Left ventricle myocardium inferior (tissue), 1 donor: ENCODE measurements around the gene ABCF1. TPM values are rescaled to one million over a fixed set of nuclear protein-coding genes. Genes with fewer than 3 reads are reported as not detected.

Source experiments
- DNase-seq: peaks from one replicate; pipeline ENCODE4 v3.0.0-alpha.2; 2020
- H3K27ac ChIP-seq: fragments of 200-600 bp; replicated peaks from 2 replicates; pipeline ENCODE4 v1.8.0; 2021
- H3K27me3 ChIP-seq: fragments of 200-600 bp; 2 replicates; pipeline ENCODE4 v1.8.0; 2021; ENCODE audit warnings: low read depth
- H3K36me3 ChIP-seq: fragments of 200-600 bp; 2 replicates; pipeline ENCODE4 v1.8.0; 2021
- H3K4me1 ChIP-seq: fragments of 200-600 bp; 2 replicates; pipeline ENCODE4 v1.8.0; 2021
- H3K4me3 ChIP-seq: fragments of 200-600 bp; 2 replicates; pipeline ENCODE4 v1.8.0; 2021; ENCODE audit warnings: mild to moderate bottlenecking, moderate library complexity
- H3K9me3 ChIP-seq: fragments of 200-600 bp; replicated peaks from 2 replicates; pipeline ENCODE4 v1.8.0; 2021
- intact Hi-C: fragments of 100-400 bp; cut with micrococcal nuclease; formaldehyde crosslinking; loops from one replicate; pipeline ENCODE4 v1.11.0; 2022
- total RNA-seq: library from RNA; stranded (reverse); fragmentation: NEBNext Ultra II Directional; extraction: Animal tissue kit (Norgen Biotek cat#: 25700); gene quantifications from one replicate; pipeline ENCODE4 v1.2.1, GENCODE V29; 2021
- TF ChIP-seq, protein P1 (sequence below): fragments of 200-600 bp; IDR thresholded peaks from 2 replicates; pipeline ENCODE4 v1.8.0; 2021; ENCODE audit warnings: antibody characterized with exemption, mild to moderate bottlenecking, borderline replicate concordance
- donor health status: DM: no; HTN: yes; CAD: no; lungs with severe emphysema.

The ABCF1 gene
- total RNA-seq, 1 donor from 2014 or later, result 38.8 TPM

DNA sequence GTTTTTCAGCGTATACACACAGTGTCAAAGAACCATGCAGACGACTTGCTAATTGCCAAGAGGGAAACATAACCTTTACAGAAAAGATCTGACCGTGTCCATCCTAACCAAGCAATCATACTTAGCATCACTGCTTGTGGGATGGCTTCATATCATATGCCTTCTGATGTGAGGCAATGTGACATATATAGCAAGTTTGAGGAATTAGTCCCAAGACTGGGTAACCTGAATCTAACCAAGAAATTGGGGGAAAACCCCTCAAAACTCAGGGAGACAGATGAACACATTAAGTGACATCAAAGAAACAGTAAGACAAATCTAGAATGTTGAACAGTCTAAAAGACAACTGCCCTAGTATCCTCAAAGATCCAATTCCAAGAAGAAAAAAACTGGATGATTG is 33.3 kb upstream of the ABCF1 start:
- DNase-seq, result no peak
- TF ChIP-seq, protein P1, sequence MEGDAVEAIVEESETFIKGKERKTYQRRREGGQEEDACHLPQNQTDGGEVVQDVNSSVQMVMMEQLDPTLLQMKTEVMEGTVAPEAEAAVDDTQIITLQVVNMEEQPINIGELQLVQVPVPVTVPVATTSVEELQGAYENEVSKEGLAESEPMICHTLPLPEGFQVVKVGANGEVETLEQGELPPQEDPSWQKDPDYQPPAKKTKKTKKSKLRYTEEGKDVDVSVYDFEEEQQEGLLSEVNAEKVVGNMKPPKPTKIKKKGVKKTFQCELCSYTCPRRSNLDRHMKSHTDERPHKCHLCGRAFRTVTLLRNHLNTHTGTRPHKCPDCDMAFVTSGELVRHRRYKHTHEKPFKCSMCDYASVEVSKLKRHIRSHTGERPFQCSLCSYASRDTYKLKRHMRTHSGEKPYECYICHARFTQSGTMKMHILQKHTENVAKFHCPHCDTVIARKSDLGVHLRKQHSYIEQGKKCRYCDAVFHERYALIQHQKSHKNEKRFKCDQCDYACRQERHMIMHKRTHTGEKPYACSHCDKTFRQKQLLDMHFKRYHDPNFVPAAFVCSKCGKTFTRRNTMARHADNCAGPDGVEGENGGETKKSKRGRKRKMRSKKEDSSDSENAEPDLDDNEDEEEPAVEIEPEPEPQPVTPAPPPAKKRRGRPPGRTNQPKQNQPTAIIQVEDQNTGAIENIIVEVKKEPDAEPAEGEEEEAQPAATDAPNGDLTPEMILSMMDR, result no peak
- Histone ChIP-seq H3K9me3 (no peaks in the 10 kb centered on the region), H3K27me3 (no peaks in the 10 kb centered on the region), H3K36me3 (no peaks in the 10 kb centered on the region), H3K27ac (no peak overlapping the region), H3K4me1 (peaks cover 17% of the 10 kb centered on the region), H3K4me3 (no peak overlapping the region)
- intact Hi-C loops, result no loop called here

- Histone ChIP-seq H3K4me3 (peak overlapping the region; percentile 63), H3K27ac (peak overlapping the region; percentile 81), H3K36me3 (peaks cover 15% of the 10 kb centered on the region), H3K27me3 (no peaks in the 10 kb centered on the region), H3K9me3 (no peaks in the 10 kb centered on the region), H3K4me1 (peaks cover 28% of the 10 kb centered on the region)
- peak; percentile 69 for DNase-seq
- intact Hi-C loops, result no loop called here
- TF ChIP-seq, protein P1, result peak; percentile 99
Measured at GRCh38 chr6:30541515-30542403, 29.5 kb upstream of the ABCF1 start.

DNA sequence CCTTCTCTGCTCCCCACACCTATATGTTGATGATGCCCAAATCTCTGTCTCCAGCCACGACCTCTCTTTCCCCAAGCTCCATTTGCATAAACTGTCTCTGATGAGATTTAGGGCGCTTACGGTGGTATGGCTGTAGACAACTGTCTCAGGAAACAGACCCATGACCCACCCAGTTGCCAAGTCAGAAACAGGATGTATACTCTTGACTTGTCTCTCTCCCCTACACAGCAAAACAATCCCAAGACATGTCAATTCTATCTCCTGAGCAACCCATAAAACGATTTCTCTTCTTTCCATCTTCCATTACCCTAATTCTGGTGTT is 28.9 kb upstream of the ABCF1 start:
- DNase-seq, result no peak
- intact Hi-C loops, result no loop called here
- Histone ChIP-seq H3K27ac (peak overlapping the region; percentile 81), H3K4me1 (peaks cover 28% of the 10 kb centered on the region), H3K4me3 (peak overlapping the region; percentile 63), H3K36me3 (peaks cover 21% of the 10 kb centered on the region), H3K9me3 (no peaks in the 10 kb centered on the region), H3K27me3 (no peaks in the 10 kb centered on the region)
- TF ChIP-seq, protein P1, result no peak

DNA sequence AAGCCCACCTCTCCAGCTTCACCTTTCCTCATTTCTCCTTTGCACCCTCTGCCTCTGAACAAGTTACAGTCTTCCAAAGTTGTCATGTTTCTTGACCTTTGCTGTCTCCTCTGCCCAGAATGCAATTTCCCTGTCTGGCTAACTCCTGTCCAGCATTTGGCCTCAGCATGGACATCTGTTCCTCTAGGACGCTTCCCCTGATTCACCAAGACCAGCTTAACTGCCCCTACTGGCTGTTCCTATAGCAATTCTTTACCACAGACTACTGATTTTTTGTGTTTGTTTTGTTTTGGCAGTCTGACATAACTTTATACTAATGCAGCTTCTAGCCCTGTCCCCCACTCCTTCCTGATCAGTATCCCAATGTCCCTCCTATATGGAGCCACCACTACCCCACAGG is 28.3 kb upstream of the ABCF1 start:
- TF ChIP-seq, protein P1, result no peak
- intact Hi-C loops, result no loop called here
- Histone ChIP-seq H3K4me3 (no peak overlapping the region), H3K4me1 (peaks cover 28% of the 10 kb centered on the region), H3K27ac (peak overlapping the region; percentile 81), H3K27me3 (no peaks in the 10 kb centered on the region), H3K9me3 (no peaks in the 10 kb centered on the region), H3K36me3 (peaks cover 26% of the 10 kb centered on the region)
- no peak for DNase-seq

GRCh38 chr6:30543821-30544220 is 27.4 kb upstream of the ABCF1 start:
- Histone ChIP-seq H3K4me1 (peaks cover 28% of the 10 kb centered on the region), H3K27me3 (no peaks in the 10 kb centered on the region), H3K9me3 (no peaks in the 10 kb centered on the region), H3K4me3 (no peak overlapping the region), H3K27ac (peak overlapping the region; percentile 21), H3K36me3 (peaks cover 35% of the 10 kb centered on the region)
- no peak for DNase-seq
- intact Hi-C loops, result loop anchor here (2.0 kb wide), 1 partner anchor 61 kb away; no protein-coding TSS in a partner anchor
- TF ChIP-seq, protein P1, result no peak
